K562 (cell line): ENCODE results near the gene DIPK1B. TPM values are rescaled to one million over a fixed set of nuclear protein-coding genes. Genes with fewer than 3 reads are reported as not detected.

Experiments used
- BRF1 ChIP-seq: IDR thresholded peaks from 3 replicates; pipeline ENCODE4 v1.6.1; 2011; ENCODE audit warnings: borderline replicate concordance, mild to moderate bottlenecking; ENCODE audit not compliant: insufficient read length; ENCODE audit errors: extremely low read depth
- CBX3 ChIP-seq, 2 experiments: IDR thresholded peaks; 1 replicate in 1 of 2; 2 replicates in 1 of 2; pipeline ENCODE4 v1.6.1; 2012; ENCODE audit warnings: inconsistent platforms in 2 of 2, low read length in 2 of 2, borderline replicate concordance in 1 of 2, control low read depth in 1 of 2
- EZH2 ChIP-seq: IDR thresholded peaks from 2 replicates; pipeline ENCODE4 v1.6.1; 2012; ENCODE audit warnings: low read depth, mild to moderate bottlenecking, inconsistent platforms, low read length, borderline replicate concordance
- HBP1 ChIP-seq: fragments of 450-650 bp; formaldehyde crosslinking; IDR thresholded peaks from 2 replicates; pipeline ENCODE4 v1.4.0; 2022; ENCODE audit warnings: missing genetic modification characterization
- JUN ChIP-seq, 2 experiments: sonication (generic) in 1 of 2; formaldehyde crosslinking in 1 of 2; IDR thresholded peaks; 2 replicates each; pipeline versions ENCODE4 v1.6.1 to v1.8.0; 2012 to 2022; ENCODE audit warnings: borderline replicate concordance in 2 of 2, mild to moderate bottlenecking in 2 of 2, improper control_type of control experiment in 1 of 2, low read depth in 1 of 2, low read length in 1 of 2, missing genetic modification reagents in 1 of 2
- KDM5B ChIP-seq: fragments of 200-600 bp; sonication (generic); IDR thresholded peaks from 2 replicates; pipeline ENCODE4 v1.6.1; 2012; ENCODE audit warnings: low read depth, mild to moderate bottlenecking, moderate library complexity, low read length, control low read depth, inconsistent platforms; ENCODE audit not compliant: insufficient replicate concordance
- MCM5 ChIP-seq: fragments of 450-650 bp; IDR thresholded peaks from 2 replicates; pipeline ENCODE4 v1.6.1; 2016; ENCODE audit warnings: low read depth
- NFYB ChIP-seq: IDR thresholded peaks from 2 replicates; pipeline ENCODE4 v1.6.1; 2011; ENCODE audit warnings: mild to moderate bottlenecking, moderate library complexity; ENCODE audit not compliant: insufficient read length; ENCODE audit errors: extremely low read depth
- NKRF ChIP-seq: fragments of 450-650 bp; IDR thresholded peaks from 2 replicates; pipeline ENCODE4 v1.6.1; 2016; ENCODE audit warnings: borderline replicate concordance
- PTBP1 ChIP-seq: fragments of 200-400 bp; formaldehyde crosslinking; IDR thresholded peaks from 2 replicates; pipeline ENCODE4 v1.6.1; 2017; ENCODE audit warnings: low read depth, low read length
- RBBP5 ChIP-seq: fragments of 200-600 bp; sonication (generic); IDR thresholded peaks from 2 replicates; pipeline ENCODE4 v1.6.1; 2012; ENCODE audit warnings: borderline replicate concordance, mild to moderate bottlenecking, low read length, control low read depth, inconsistent platforms; ENCODE audit not compliant: insufficient read depth, poor library complexity, severe bottlenecking
- RCOR1 ChIP-seq, 2 experiments: IDR thresholded peaks; 2 replicates each; pipeline ENCODE4 v1.6.1; 2012; ENCODE audit warnings: low read depth in 2 of 2, low read length in 2 of 2, borderline replicate concordance in 1 of 2, improper control_type of control experiment in 1 of 2
- SAFB2 ChIP-seq: fragments of 200-400 bp; formaldehyde crosslinking; IDR thresholded peaks from 2 replicates; pipeline ENCODE4 v1.6.1; 2018; ENCODE audit warnings: borderline replicate concordance, low read length, low read depth, moderate library complexity; ENCODE audit not compliant: severe bottlenecking
- SMC3 ChIP-seq: conservative IDR thresholded peaks from 2 replicates; pipeline ENCODE4 v1.6.1; 2011; ENCODE audit warnings: low read depth, low read length, improper control_type of control experiment; ENCODE audit not compliant: insufficient read depth
- SREBF1 ChIP-seq: fragments of 150-350 bp; IDR thresholded peaks from 2 replicates; pipeline ENCODE4 v1.6.1; 2014; ENCODE audit warnings: antibody characterized with exemption, low read depth, low read length, borderline replicate concordance
- TEAD2 ChIP-seq: fragments of 450-650 bp; IDR thresholded peaks from 2 replicates; pipeline ENCODE4 v1.6.1; 2016; ENCODE audit warnings: missing genetic modification characterization, control low read depth, missing compliant biosample characterization
- ZFX ChIP-seq: sonication (generic); formaldehyde crosslinking; IDR thresholded peaks from 2 replicates; pipeline ENCODE4 v1.8.0; 2022; ENCODE audit warnings: mild to moderate bottlenecking, missing genetic modification reagents, moderate library complexity
- ZKSCAN1 ChIP-seq: fragments of 150-350 bp; IDR thresholded peaks from 2 replicates; pipeline ENCODE4 v1.6.1; 2016; ENCODE audit warnings: low read depth, low read length
- ZNF551 ChIP-seq: fragments of 250-450 bp; sonication (Bioruptor Pico); IDR thresholded peaks from 2 replicates; pipeline ENCODE4 v1.5.0; 2021; ENCODE audit warnings: mild to moderate bottlenecking, moderate library complexity
- ZNF639 ChIP-seq, 2 experiments: fragments of 200-800 bp in 1 of 2; sonication (Bioruptor generic) in 1 of 2; sonication (generic) in 1 of 2; formaldehyde crosslinking in 1 of 2; IDR thresholded peaks in 1 of 2; conservative IDR thresholded peaks in 1 of 2; 2 replicates each; pipeline versions ENCODE4 v1.5.0 to v1.6.1; 2016 to 2020; ENCODE audit warnings: missing compliant biosample characterization in 1 of 2, missing genetic modification characterization in 1 of 2, missing genetic modification reagents in 1 of 2
- polyA plus RNA-seq, 8 experiments: library from polyadenylated mRNA; depleted of rRNA in 4 of 8; stranded (reverse) in 5 of 8; unstranded in 3 of 8; fragments of >200 nt; fragmentation: Nextera tagmentation in 2 of 8; fragmentation: Illumina TruSeq in 1 of 8; extraction: Ambion mirVana in 2 of 8; extraction: Trizol in 1 of 8; gene quantifications; 2 replicates each; pipeline versions ENCODE4 v1.2.1 to v1.2.3, GENCODE V29; 2011 to 2014; ENCODE audit warnings: inconsistent platforms in 1 of 8, missing spikeins in 1 of 8
- total RNA-seq, 7 experiments: library from RNA; depleted of rRNA in 6 of 7; stranded (reverse); fragments of >200 nt in 6 of 7; fragmentation: Illumina TruSeq in 2 of 7; extraction: Trizol in 2 of 7; gene quantifications; 2 replicates each; pipeline versions ENCODE4 v1.2.1 to v1.2.3, GENCODE V29; 2011 to 2021; ENCODE audit warnings: low replicate concordance in 1 of 7

Gene DIPK1B
- total and polyA plus RNA-seq, 9 of the 15 experiments (the other 6 are each of a cell fraction or from before 2014, with no cell fraction given) = 0.08 to 22.3 (median 5.9) TPM

GRCh38 chr9:136662656-136663581, 49.5 kb upstream of the DIPK1B start, which contains the start of gene EGFL7 (continued):
- TF ChIP-seq RCOR1 (IDR thresholded peaks at IDR 0.05; ENCODE audit: borderline replicate concordance in 1 of 2, low read depth in 2 of 2, low read length in 2 of 2) = peak in 1 of 2 experiments; percentile 89; a peak in 2 of 4 replicates
- TF ChIP-seq SREBF1 = no peak
- TF ChIP-seq SAFB2 = no peak
- no peak for TF ChIP-seq ZNF639 (CRISPR knock-in tag; conservative IDR thresholded peaks at IDR 0.05 in 1 of 2, IDR thresholded peaks at IDR 0.05 in 1 of 2)
- TF ChIP-seq SMC3 = no peak
- TF ChIP-seq ZKSCAN1 = no peak; the same call in 1 of the 2 replicates
- TF ChIP-seq PTBP1 = peak; percentile 79; the same call in 1 of the 2 replicates
- peak; percentile 11; the same call in 1 of the 2 replicates for TF ChIP-seq JUN (IDR thresholded peaks at IDR 0.05; ENCODE audit: borderline replicate concordance, low read depth, low read length)
- TF ChIP-seq JUN (CRISPR knock-in tag; IDR thresholded peaks at IDR 0.05; ENCODE audit: borderline replicate concordance) = no peak
- no peak for TF ChIP-seq EZH2
- TF ChIP-seq ZNF551 (CRISPR knock-in tag) = no peak
- TF ChIP-seq KDM5B = peak; percentile 100
- TF ChIP-seq ZFX (CRISPR knock-in tag) = peak; percentile 86
- TF ChIP-seq NKRF = 0 out of 2 replicates have a peak, but pooled peaks have one; percentile 10
- TF ChIP-seq BRF1 = no peak
- no peak for TF ChIP-seq MCM5
- no peak for TF ChIP-seq HBP1 (CRISPR knock-in tag)
- TF ChIP-seq TEAD2 (tag) = no peak
- TF ChIP-seq NFYB = no peak
- no peak for TF ChIP-seq CBX3 (IDR thresholded peaks at IDR 0.05; ENCODE audit: borderline replicate concordance in 1 of 2, low read length in 2 of 2)
- TF ChIP-seq RBBP5 = no peak
